Lower leg skin (tissue), 3 donors: ENCODE measurements around the gene KRTAP5-10.
"Not testable (repeated sequence)": the region's sequence is repeated elsewhere in the genome, so short reads cannot be mapped to it uniquely, and the experiment has no call there.

Experiments
- CTCF ChIP-seq, 3 donors: fragments of 450-650 bp; IDR thresholded peaks; one replicate each; pipeline ENCODE4 v1.5.1; 2016; ENCODE audit warnings: antibody characterized with exemption in 3 of 3, mild to moderate bottlenecking in 3 of 3, moderate library complexity in 2 of 3
- POLR2A ChIP-seq, 2 donors: fragments of 450-650 bp; IDR thresholded peaks; one replicate each; pipeline ENCODE4 v1.6.1; 2016 to 2017; ENCODE audit warnings: antibody characterized with exemption in 2 of 2, mild to moderate bottlenecking in 1 of 2, moderate library complexity in 1 of 2

GRCh38 chr11:71613931-71614330 is 48.6 kb downstream of the KRTAP5-10 start:
- not testable (repeated sequence) for TF ChIP-seq CTCF, POLR2A (IDR thresholded peaks at IDR 0.05)
